ENCODE data around the gene ABHD2. TPM values are rescaled to one million over a fixed set of nuclear protein-coding genes. Genes with fewer than 3 reads are reported as not detected.

ABHD2 gene
- total RNA-seq, 1 donor from 2014 or later = 50.5 TPM

DNA sequence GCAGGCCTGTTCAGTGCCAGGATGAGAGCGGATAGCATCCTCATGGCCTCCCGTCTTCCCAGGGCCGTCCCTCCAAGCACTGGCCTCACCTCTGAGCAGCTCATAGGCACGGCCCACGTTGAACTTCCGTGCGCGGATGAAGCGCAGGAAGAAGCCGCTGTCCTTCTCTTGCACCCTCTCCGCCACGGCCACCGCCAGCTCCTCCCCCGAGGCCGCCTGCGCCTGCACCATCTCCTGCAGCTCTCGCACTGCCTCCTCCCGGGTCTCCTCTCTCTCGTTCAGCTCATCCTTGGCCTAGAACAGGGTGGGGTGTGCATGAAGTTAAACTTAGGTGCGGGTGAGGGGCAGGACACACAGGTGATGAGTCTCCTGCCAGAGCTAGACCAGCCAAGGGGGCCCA is 128.8 kb downstream of the ABHD2 start:
- Mint-ChIP-seq H3K4me3 (ENCODE audit: unreplicated experiment) (no peak overlapping the region), H3K9me3 (ENCODE audit: low read depth) (no peaks in the 10 kb centered on the region), H3K27ac (ENCODE audit: unreplicated experiment) (no peak overlapping the region), H3K4me1 (ENCODE audit: low read depth) (no peaks in the 10 kb centered on the region), H3K36me3 (ENCODE audit: low read depth) (no peaks in the 10 kb centered on the region), H3K27me3 (ENCODE audit: low read depth) (peaks cover 22% of the 10 kb centered on the region)
- DNase-seq (ENCODE audit: low spot score) = no peak
- TF ChIP-seq, protein P1, sequence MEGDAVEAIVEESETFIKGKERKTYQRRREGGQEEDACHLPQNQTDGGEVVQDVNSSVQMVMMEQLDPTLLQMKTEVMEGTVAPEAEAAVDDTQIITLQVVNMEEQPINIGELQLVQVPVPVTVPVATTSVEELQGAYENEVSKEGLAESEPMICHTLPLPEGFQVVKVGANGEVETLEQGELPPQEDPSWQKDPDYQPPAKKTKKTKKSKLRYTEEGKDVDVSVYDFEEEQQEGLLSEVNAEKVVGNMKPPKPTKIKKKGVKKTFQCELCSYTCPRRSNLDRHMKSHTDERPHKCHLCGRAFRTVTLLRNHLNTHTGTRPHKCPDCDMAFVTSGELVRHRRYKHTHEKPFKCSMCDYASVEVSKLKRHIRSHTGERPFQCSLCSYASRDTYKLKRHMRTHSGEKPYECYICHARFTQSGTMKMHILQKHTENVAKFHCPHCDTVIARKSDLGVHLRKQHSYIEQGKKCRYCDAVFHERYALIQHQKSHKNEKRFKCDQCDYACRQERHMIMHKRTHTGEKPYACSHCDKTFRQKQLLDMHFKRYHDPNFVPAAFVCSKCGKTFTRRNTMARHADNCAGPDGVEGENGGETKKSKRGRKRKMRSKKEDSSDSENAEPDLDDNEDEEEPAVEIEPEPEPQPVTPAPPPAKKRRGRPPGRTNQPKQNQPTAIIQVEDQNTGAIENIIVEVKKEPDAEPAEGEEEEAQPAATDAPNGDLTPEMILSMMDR (IDR thresholded peaks at IDR 0.05) = no peak

DNA sequence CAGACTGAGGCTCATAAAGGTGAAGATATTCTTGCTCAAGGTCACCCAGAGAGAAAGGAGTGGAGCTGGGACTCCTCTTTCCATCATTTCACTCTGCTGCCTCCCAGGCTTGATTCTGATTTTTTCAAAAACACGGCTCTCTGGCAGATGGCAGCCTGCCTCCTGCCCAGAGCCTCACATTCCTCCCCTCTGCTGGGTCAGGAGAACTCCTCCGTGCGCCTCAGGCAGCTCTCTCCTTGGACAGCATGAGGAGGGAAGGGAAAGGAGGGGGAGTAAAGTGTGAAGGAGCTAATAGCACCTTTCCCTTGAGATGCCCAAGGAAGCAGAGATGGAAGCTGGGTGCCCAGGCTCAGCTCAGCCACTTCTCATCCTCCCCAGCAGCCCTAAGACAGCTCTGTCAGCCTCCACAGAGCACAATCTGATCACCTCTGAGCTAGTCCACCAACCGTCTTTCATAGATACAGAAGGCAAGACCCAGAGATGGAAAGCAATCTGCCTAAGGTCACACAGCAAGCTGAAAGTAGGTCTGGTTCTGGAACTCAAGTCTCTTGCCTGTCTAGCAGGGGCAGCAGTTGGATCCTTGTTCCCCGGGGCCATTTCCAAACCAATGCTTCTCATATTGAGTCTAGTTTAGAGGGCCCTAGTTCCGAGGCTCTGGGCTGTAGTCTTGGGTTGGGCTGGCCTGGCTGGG is 129.6 kb downstream of the ABHD2 start:
- H3K4me1 Mint-ChIP-seq (ENCODE audit: low read depth) = no peaks in the 10 kb centered on the region
- TF ChIP-seq, protein P1 (IDR thresholded peaks at IDR 0.05) = no peak
- H3K9me3 Mint-ChIP-seq (ENCODE audit: low read depth) = no peaks in the 10 kb centered on the region
- no peak overlapping the region for H3K27ac Mint-ChIP-seq (ENCODE audit: unreplicated experiment)
- no peaks in the 10 kb centered on the region for H3K36me3 Mint-ChIP-seq (ENCODE audit: low read depth)
- peaks cover 22% of the 10 kb centered on the region for H3K27me3 Mint-ChIP-seq (ENCODE audit: low read depth)
- no peak for DNase-seq (ENCODE audit: low spot score)
- no peak overlapping the region for H3K4me3 Mint-ChIP-seq (ENCODE audit: unreplicated experiment)

DNA sequence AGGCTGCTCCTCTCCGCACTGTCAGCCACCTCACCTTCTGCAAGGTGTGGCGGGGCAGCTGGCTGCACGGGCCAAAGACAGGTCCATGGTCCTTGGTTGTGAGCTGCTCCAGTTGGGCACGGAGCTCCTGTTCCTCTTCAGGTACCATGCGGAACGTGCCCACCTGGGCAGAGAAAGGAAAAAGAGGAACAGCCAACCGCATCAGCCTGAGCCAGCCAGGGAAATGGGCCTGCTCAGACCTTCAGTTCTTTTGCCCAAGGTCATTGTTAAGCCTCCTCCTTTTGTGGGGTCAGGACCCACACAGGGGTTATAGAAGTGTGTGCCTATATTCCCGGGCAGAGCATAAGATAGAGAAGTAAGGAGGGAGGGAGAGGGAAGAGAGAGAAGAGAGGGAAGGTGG is 130.3 kb downstream of the ABHD2 start:
- no peaks in the 10 kb centered on the region for H3K4me1 Mint-ChIP-seq (ENCODE audit: low read depth)
- no peaks in the 10 kb centered on the region for H3K9me3 Mint-ChIP-seq (ENCODE audit: low read depth)
- H3K27ac Mint-ChIP-seq (ENCODE audit: unreplicated experiment) = no peak overlapping the region
- no peak overlapping the region for H3K4me3 Mint-ChIP-seq (ENCODE audit: unreplicated experiment)
- TF ChIP-seq, protein P1 (IDR thresholded peaks at IDR 0.05) = no peak
- DNase-seq (ENCODE audit: low spot score) = no peak
- H3K36me3 Mint-ChIP-seq (ENCODE audit: low read depth) = no peaks in the 10 kb centered on the region
- H3K27me3 Mint-ChIP-seq (ENCODE audit: low read depth) = peaks cover 19% of the 10 kb centered on the region

DNA sequence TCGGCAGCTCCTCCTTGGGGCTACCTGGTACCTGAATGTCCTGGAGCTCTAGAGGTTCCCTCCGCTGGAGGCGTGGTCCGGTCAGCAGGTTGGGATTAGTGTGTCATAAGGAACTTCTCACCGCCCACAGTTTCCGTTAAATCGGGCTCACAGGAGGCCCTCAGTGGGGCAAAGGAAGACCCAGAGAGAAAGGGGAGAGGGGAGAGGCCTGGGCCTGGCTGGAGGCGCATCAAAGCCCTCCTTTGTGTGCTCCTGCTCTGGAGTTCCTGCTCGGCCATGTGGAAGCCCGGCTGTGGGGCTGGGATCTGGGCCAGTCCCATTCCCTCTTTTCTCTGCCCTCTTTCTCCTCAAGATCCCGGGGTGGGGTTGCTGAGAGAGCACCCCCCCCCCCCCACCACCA is 133.3 kb downstream of the ABHD2 start, which contains the start of gene RLBP1:
TSS of gene RLBP1 (minus strand) at position 37 of the 400 bp plus-strand sequence. CDS start 2,604 bp downstream, outside the sequence.
- H3K4me1 Mint-ChIP-seq (ENCODE audit: low read depth) = no peaks in the 10 kb centered on the region
- DNase-seq (ENCODE audit: low spot score) = no peak

DNA sequence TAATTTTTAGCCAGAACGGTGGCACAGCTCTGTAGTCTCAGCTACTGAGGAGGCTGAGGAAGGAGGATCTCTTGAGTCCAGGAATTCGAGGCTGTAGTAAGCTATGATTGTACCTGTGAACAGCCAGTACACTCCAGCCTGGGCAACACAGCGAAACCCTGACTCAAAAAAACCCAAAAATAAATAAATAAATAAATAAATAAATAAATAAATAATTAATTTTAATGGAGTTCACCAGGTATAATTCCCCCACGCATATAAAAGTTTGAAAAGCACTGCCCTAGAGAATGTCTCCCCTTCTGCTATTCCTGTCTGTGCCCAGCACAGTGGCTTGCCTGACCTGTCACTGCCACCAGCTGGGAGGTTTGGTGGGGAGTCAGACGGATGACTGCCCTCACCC is 137.3 kb downstream of the ABHD2 start:
- TF ChIP-seq, protein P1 (IDR thresholded peaks at IDR 0.05) = no peak
- no peaks in the 10 kb centered on the region for H3K36me3 Mint-ChIP-seq (ENCODE audit: low read depth)

More for the DNA sequence above, 133.3 kb downstream of the ABHD2 start, which contains the start of gene RLBP1:
- Mint-ChIP-seq H3K27me3 (ENCODE audit: low read depth) (peaks cover 12% of the 10 kb centered on the region), H3K9me3 (ENCODE audit: low read depth) (no peaks in the 10 kb centered on the region), H3K36me3 (ENCODE audit: low read depth) (no peaks in the 10 kb centered on the region), H3K27ac (ENCODE audit: unreplicated experiment) (no peak within 1 kb of the TSS), H3K4me3 (ENCODE audit: unreplicated experiment) (no peak within 1 kb of the TSS)
- TF ChIP-seq, protein P1 (IDR thresholded peaks at IDR 0.05) = no peak

More for the DNA sequence above, 137.3 kb downstream of the ABHD2 start:
- Mint-ChIP-seq H3K27ac (ENCODE audit: unreplicated experiment) (no peak overlapping the region), H3K4me3 (ENCODE audit: unreplicated experiment) (no peak overlapping the region), H3K4me1 (ENCODE audit: low read depth) (no peaks in the 10 kb centered on the region), H3K27me3 (ENCODE audit: low read depth) (peaks cover 2% of the 10 kb centered on the region), H3K9me3 (ENCODE audit: low read depth) (no peaks in the 10 kb centered on the region)
- no peak for DNase-seq (ENCODE audit: low spot score)

Data from chondrocyte (in vitro differentiated cells).